ENCODE measurements around the gene SPAM1. TPM values are rescaled to one million over a fixed set of nuclear protein-coding genes. Genes with fewer than 3 reads are reported as not detected.

The SPAM1 gene
- total RNA-seq, 1 donor from 2014 or later = not detected

- Histone ChIP-seq H3K4me3 (ENCODE audit: low read length in 3 of 3) (no peak overlapping the region), H3K27ac (ENCODE audit: low read depth, low read length) (no peak overlapping the region), H3K27me3 (ENCODE audit: control insufficient read depth in 3 of 3, insufficient read depth in 3 of 3, low read length in 3 of 3) (no peaks in the 10 kb centered on the region), H3K9me3 (ENCODE audit: control insufficient read depth in 3 of 3, low read length in 3 of 3) (no peaks in the 10 kb centered on the region), H3K36me3 (ENCODE audit: control insufficient read depth in 3 of 3, insufficient read depth in 3 of 3, low read length in 3 of 3) (no peaks in the 10 kb centered on the region), H3K4me1 (ENCODE audit: control insufficient read depth in 3 of 3, insufficient read depth in 3 of 3, low read length in 3 of 3) (no peaks in the 10 kb centered on the region), H3K9ac (ENCODE audit: low read depth in 1 of 3, low read length in 3 of 3) (no peak overlapping the region)
Observed at GRCh38 chr7:123945938-123946337, 20.9 kb downstream of the SPAM1 start.

GRCh38 chr7:123948136-123948535, 23.1 kb downstream of the SPAM1 start:
- Histone ChIP-seq H3K9ac (ENCODE audit: low read depth in 1 of 3, low read length in 3 of 3) (no peak overlapping the region), H3K9me3 (ENCODE audit: control insufficient read depth in 3 of 3, low read length in 3 of 3) (no peaks in the 10 kb centered on the region), H3K4me1 (ENCODE audit: control insufficient read depth in 3 of 3, insufficient read depth in 3 of 3, low read length in 3 of 3) (no peaks in the 10 kb centered on the region), H3K36me3 (ENCODE audit: control insufficient read depth in 3 of 3, insufficient read depth in 3 of 3, low read length in 3 of 3) (no peaks in the 10 kb centered on the region), H3K27me3 (ENCODE audit: control insufficient read depth in 3 of 3, insufficient read depth in 3 of 3, low read length in 3 of 3) (no peaks in the 10 kb centered on the region), H3K27ac (ENCODE audit: low read depth, low read length) (no peak overlapping the region), H3K4me3 (ENCODE audit: low read length in 3 of 3) (no peak overlapping the region)

GRCh38 chr7:123958186-123958703, 33.2 kb downstream of the SPAM1 start:
- H3K9ac ChIP-seq (ENCODE audit: low read depth in 1 of 3, low read length in 3 of 3) = no peak overlapping the region
- H3K36me3 ChIP-seq (ENCODE audit: control insufficient read depth in 3 of 3, insufficient read depth in 3 of 3, low read length in 3 of 3) = no peaks in the 10 kb centered on the region
- H3K4me1 ChIP-seq (ENCODE audit: control insufficient read depth in 3 of 3, insufficient read depth in 3 of 3, low read length in 3 of 3) = no peaks in the 10 kb centered on the region
- H3K9me3 ChIP-seq (ENCODE audit: control insufficient read depth in 3 of 3, low read length in 3 of 3) = no peaks in the 10 kb centered on the region
- H3K27me3 ChIP-seq (ENCODE audit: control insufficient read depth in 3 of 3, insufficient read depth in 3 of 3, low read length in 3 of 3) = no peaks in the 10 kb centered on the region
- no peak overlapping the region for H3K4me3 ChIP-seq (ENCODE audit: low read length in 3 of 3)
- H3K27ac ChIP-seq (ENCODE audit: low read depth, low read length) = no peak overlapping the region

- H3K9me3 ChIP-seq (ENCODE audit: control insufficient read depth in 3 of 3, low read length in 3 of 3) = no peaks in the 10 kb centered on the region
- H3K27ac ChIP-seq (ENCODE audit: low read depth, low read length) = no peak overlapping the region
- H3K4me3 ChIP-seq (ENCODE audit: low read length in 3 of 3) = no peak overlapping the region
- no peak overlapping the region for H3K9ac ChIP-seq (ENCODE audit: low read depth in 1 of 3, low read length in 3 of 3)
- H3K4me1 ChIP-seq (ENCODE audit: control insufficient read depth in 3 of 3, insufficient read depth in 3 of 3, low read length in 3 of 3) = no peaks in the 10 kb centered on the region
- H3K27me3 ChIP-seq (ENCODE audit: control insufficient read depth in 3 of 3, insufficient read depth in 3 of 3, low read length in 3 of 3) = no peaks in the 10 kb centered on the region
- no peaks in the 10 kb centered on the region for H3K36me3 ChIP-seq (ENCODE audit: control insufficient read depth in 3 of 3, insufficient read depth in 3 of 3, low read length in 3 of 3)
Observed at GRCh38 chr7:123961771-123962170, 36.7 kb downstream of the SPAM1 start.

- H3K27me3 ChIP-seq (ENCODE audit: control insufficient read depth in 3 of 3, insufficient read depth in 3 of 3, low read length in 3 of 3) = no peaks in the 10 kb centered on the region
- H3K4me1 ChIP-seq (ENCODE audit: control insufficient read depth in 3 of 3, insufficient read depth in 3 of 3, low read length in 3 of 3) = no peaks in the 10 kb centered on the region
- no peak overlapping the region for H3K4me3 ChIP-seq (ENCODE audit: low read length in 3 of 3)
- no peak overlapping the region for H3K27ac ChIP-seq (ENCODE audit: low read depth, low read length)
- H3K9ac ChIP-seq (ENCODE audit: low read depth in 1 of 3, low read length in 3 of 3) = no peak overlapping the region
- H3K36me3 ChIP-seq (ENCODE audit: control insufficient read depth in 3 of 3, insufficient read depth in 3 of 3, low read length in 3 of 3) = no peaks in the 10 kb centered on the region
- no peaks in the 10 kb centered on the region for H3K9me3 ChIP-seq (ENCODE audit: control insufficient read depth in 3 of 3, low read length in 3 of 3)
Observed at GRCh38 chr7:123966936-123967335, 41.9 kb downstream of the SPAM1 start.

- no peaks in the 10 kb centered on the region for H3K27me3 ChIP-seq (ENCODE audit: control insufficient read depth in 3 of 3, insufficient read depth in 3 of 3, low read length in 3 of 3)
- H3K9me3 ChIP-seq (ENCODE audit: control insufficient read depth in 3 of 3, low read length in 3 of 3) = no peaks in the 10 kb centered on the region
- H3K36me3 ChIP-seq (ENCODE audit: control insufficient read depth in 3 of 3, insufficient read depth in 3 of 3, low read length in 3 of 3) = no peaks in the 10 kb centered on the region
- no peaks in the 10 kb centered on the region for H3K4me1 ChIP-seq (ENCODE audit: control insufficient read depth in 3 of 3, insufficient read depth in 3 of 3, low read length in 3 of 3)
- no peak overlapping the region for H3K27ac ChIP-seq (ENCODE audit: low read depth, low read length)
- H3K9ac ChIP-seq (ENCODE audit: low read depth in 1 of 3, low read length in 3 of 3) = no peak overlapping the region
- no peak overlapping the region for H3K4me3 ChIP-seq (ENCODE audit: low read length in 3 of 3)
Observed at GRCh38 chr7:123972045-123972444, 47.0 kb downstream of the SPAM1 start.

GRCh38 chr7:123972831-123973230, 47.8 kb downstream of the SPAM1 start:
- Histone ChIP-seq H3K9ac (ENCODE audit: low read depth in 1 of 3, low read length in 3 of 3) (no peak overlapping the region), H3K9me3 (ENCODE audit: control insufficient read depth in 3 of 3, low read length in 3 of 3) (no peaks in the 10 kb centered on the region), H3K27me3 (ENCODE audit: control insufficient read depth in 3 of 3, insufficient read depth in 3 of 3, low read length in 3 of 3) (no peaks in the 10 kb centered on the region), H3K4me3 (ENCODE audit: low read length in 3 of 3) (no peak overlapping the region), H3K27ac (ENCODE audit: low read depth, low read length) (no peak overlapping the region), H3K36me3 (ENCODE audit: control insufficient read depth in 3 of 3, insufficient read depth in 3 of 3, low read length in 3 of 3) (no peaks in the 10 kb centered on the region), H3K4me1 (ENCODE audit: control insufficient read depth in 3 of 3, insufficient read depth in 3 of 3, low read length in 3 of 3) (no peaks in the 10 kb centered on the region)

- Histone ChIP-seq H3K4me1 (ENCODE audit: control insufficient read depth in 3 of 3, insufficient read depth in 3 of 3, low read length in 3 of 3) (peaks cover 0 to 7% (median 3%) of the 10 kb centered on the region in 3 donors), H3K27ac (ENCODE audit: low read depth, low read length) (no peak overlapping the region), H3K9ac (ENCODE audit: low read depth in 1 of 3, low read length in 3 of 3) (no peak overlapping the region), H3K36me3 (ENCODE audit: control insufficient read depth in 3 of 3, insufficient read depth in 3 of 3, low read length in 3 of 3) (no peaks in the 10 kb centered on the region), H3K9me3 (ENCODE audit: control insufficient read depth in 3 of 3, low read length in 3 of 3) (no peaks in the 10 kb centered on the region), H3K4me3 (ENCODE audit: low read length in 3 of 3) (no peak overlapping the region), H3K27me3 (ENCODE audit: control insufficient read depth in 3 of 3, insufficient read depth in 3 of 3, low read length in 3 of 3) (no peaks in the 10 kb centered on the region)
Observed at GRCh38 chr7:123974326-123974908, 49.4 kb downstream of the SPAM1 start.

GRCh38 chr7:123975084-123975483, 50.0 kb downstream of the SPAM1 start:
- Histone ChIP-seq H3K27ac (ENCODE audit: low read depth, low read length) (no peak overlapping the region), H3K4me1 (ENCODE audit: control insufficient read depth in 3 of 3, insufficient read depth in 3 of 3, low read length in 3 of 3) (peaks cover 0 to 7% (median 3%) of the 10 kb centered on the region in 3 donors), H3K27me3 (ENCODE audit: control insufficient read depth in 3 of 3, insufficient read depth in 3 of 3, low read length in 3 of 3) (no peaks in the 10 kb centered on the region), H3K9ac (ENCODE audit: low read depth in 1 of 3, low read length in 3 of 3) (no peak overlapping the region), H3K9me3 (ENCODE audit: control insufficient read depth in 3 of 3, low read length in 3 of 3) (no peaks in the 10 kb centered on the region), H3K4me3 (ENCODE audit: low read length in 3 of 3) (no peak overlapping the region), H3K36me3 (ENCODE audit: control insufficient read depth in 3 of 3, insufficient read depth in 3 of 3, low read length in 3 of 3) (no peaks in the 10 kb centered on the region)

- no peak overlapping the region for H3K9ac ChIP-seq (ENCODE audit: low read depth in 1 of 3, low read length in 3 of 3)
- no peaks in the 10 kb centered on the region for H3K27me3 ChIP-seq (ENCODE audit: control insufficient read depth in 3 of 3, insufficient read depth in 3 of 3, low read length in 3 of 3)
- no peaks in the 10 kb centered on the region for H3K36me3 ChIP-seq (ENCODE audit: control insufficient read depth in 3 of 3, insufficient read depth in 3 of 3, low read length in 3 of 3)
- no peak overlapping the region for H3K4me3 ChIP-seq (ENCODE audit: low read length in 3 of 3)
- H3K4me1 ChIP-seq (ENCODE audit: control insufficient read depth in 3 of 3, insufficient read depth in 3 of 3, low read length in 3 of 3) = peaks cover 0 to 7% (median 3%) of the 10 kb centered on the region in 3 donors
- H3K27ac ChIP-seq (ENCODE audit: low read depth, low read length) = no peak overlapping the region
- no peaks in the 10 kb centered on the region for H3K9me3 ChIP-seq (ENCODE audit: control insufficient read depth in 3 of 3, low read length in 3 of 3)
Observed at GRCh38 chr7:123977081-123977480, 52.0 kb downstream of the SPAM1 start.
